ENCODE data around the gene RAB1A. TPM values are rescaled to one million over a fixed set of nuclear protein-coding genes. Genes with fewer than 3 reads are reported as not detected.

The RAB1A gene
- total and polyA plus RNA-seq, 9 of the 15 experiments (the other 6 are each of a cell fraction or from before 2014, with no cell fraction given) = 43.8 to 163 (median 67.7) TPM

- TF ChIP-seq, protein P1, sequence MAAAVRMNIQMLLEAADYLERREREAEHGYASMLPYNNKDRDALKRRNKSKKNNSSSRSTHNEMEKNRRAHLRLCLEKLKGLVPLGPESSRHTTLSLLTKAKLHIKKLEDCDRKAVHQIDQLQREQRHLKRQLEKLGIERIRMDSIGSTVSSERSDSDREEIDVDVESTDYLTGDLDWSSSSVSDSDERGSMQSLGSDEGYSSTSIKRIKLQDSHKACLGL (CRISPR knock-in tag; IDR thresholded peaks at IDR 0.05; ENCODE audit: borderline replicate concordance, poor library complexity, severe bottlenecking) = no peak
- TF ChIP-seq PRMT5 (CRISPR knock-in tag; IDR thresholded peaks at IDR 0.05) (no peak), DMBX1 (CRISPR knock-in tag; IDR thresholded peaks at IDR 0.05; ENCODE audit: borderline replicate concordance) (peak; percentile 65; the same call in 1 of the 2 replicates), ZNF3 (CRISPR knock-in tag; IDR thresholded peaks at IDR 0.05) (no peak), CBX1 (IDR thresholded peaks at IDR 0.05; ENCODE audit: low read depth) (0 out of 2 replicates have a peak, but pooled peaks have one; percentile 8), PURB (CRISPR knock-in tag; IDR thresholded peaks at IDR 0.05; ENCODE audit: low read depth) (no peak), ZNF764 (CRISPR knock-in tag; IDR thresholded peaks at IDR 0.05; ENCODE audit: low read depth) (no peak), RUNX1 (IDR thresholded peaks at IDR 0.05; ENCODE audit: low read depth) (no peak), ATF1 (CRISPR knock-in tag; IDR thresholded peaks at IDR 0.05) (no peak), ATF1 (tag; IDR thresholded peaks at IDR 0.05) (peak; percentile 59), ZNF184 (CRISPR knock-in tag; IDR thresholded peaks at IDR 0.05) (no peak), ZNF76 (CRISPR knock-in tag; IDR thresholded peaks at IDR 0.05; ENCODE audit: borderline replicate concordance) (0 out of 2 replicates have a peak, but pooled peaks have one; percentile 68), ASH1L (IDR thresholded peaks at IDR 0.05; ENCODE audit: borderline replicate concordance, low read depth, partially characterized antibody) (peak; percentile 93), ZNF212 (CRISPR knock-in tag; IDR thresholded peaks at IDR 0.05) (peak; percentile 37; the same call in 1 of the 2 replicates), ZNF644 (tag; IDR thresholded peaks at IDR 0.05; ENCODE audit: low read depth) (no peak), HMG20A (CRISPR knock-in tag; conservative IDR thresholded peaks at IDR 0.05) (no peak), JUN (IDR thresholded peaks at IDR 0.05; ENCODE audit: borderline replicate concordance, low read depth, low read length) (no peak), JUN (CRISPR knock-in tag; IDR thresholded peaks at IDR 0.05; ENCODE audit: borderline replicate concordance) (0 out of 2 replicates have a peak, but pooled peaks have one; percentile 46), CBX5 (IDR thresholded peaks at IDR 0.05; ENCODE audit: borderline replicate concordance, low read depth) (no peak), IRF2 (CRISPR knock-in tag; IDR thresholded peaks at IDR 0.05) (no peak), ADNP (tag; IDR thresholded peaks at IDR 0.05) (no peak), KDM5B (IDR thresholded peaks at IDR 0.05; ENCODE audit: insufficient replicate concordance, low read depth, low read length) (peak; percentile 72), ZNF253 (CRISPR knock-in tag; conservative IDR thresholded peaks at IDR 0.05) (no peak), FOS (IDR thresholded peaks at IDR 0.05; ENCODE audit: extremely low read depth, insufficient read length) (peak; percentile 96), KLF6 (CRISPR knock-in tag; IDR thresholded peaks at IDR 0.05; ENCODE audit: borderline replicate concordance) (no peak), RBFOX2 (IDR thresholded peaks at IDR 0.05; ENCODE audit: low read depth, low read length) (peak; percentile 98)
- TF ChIP-seq, protein P2, sequence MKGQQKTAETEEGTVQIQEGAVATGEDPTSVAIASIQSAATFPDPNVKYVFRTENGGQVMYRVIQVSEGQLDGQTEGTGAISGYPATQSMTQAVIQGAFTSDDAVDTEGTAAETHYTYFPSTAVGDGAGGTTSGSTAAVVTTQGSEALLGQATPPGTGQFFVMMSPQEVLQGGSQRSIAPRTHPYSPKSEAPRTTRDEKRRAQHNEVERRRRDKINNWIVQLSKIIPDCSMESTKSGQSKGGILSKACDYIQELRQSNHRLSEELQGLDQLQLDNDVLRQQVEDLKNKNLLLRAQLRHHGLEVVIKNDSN (CRISPR knock-in tag; IDR thresholded peaks at IDR 0.05) = no peak; the same call in 1 of the 2 replicates
- TF ChIP-seq, protein P3, sequence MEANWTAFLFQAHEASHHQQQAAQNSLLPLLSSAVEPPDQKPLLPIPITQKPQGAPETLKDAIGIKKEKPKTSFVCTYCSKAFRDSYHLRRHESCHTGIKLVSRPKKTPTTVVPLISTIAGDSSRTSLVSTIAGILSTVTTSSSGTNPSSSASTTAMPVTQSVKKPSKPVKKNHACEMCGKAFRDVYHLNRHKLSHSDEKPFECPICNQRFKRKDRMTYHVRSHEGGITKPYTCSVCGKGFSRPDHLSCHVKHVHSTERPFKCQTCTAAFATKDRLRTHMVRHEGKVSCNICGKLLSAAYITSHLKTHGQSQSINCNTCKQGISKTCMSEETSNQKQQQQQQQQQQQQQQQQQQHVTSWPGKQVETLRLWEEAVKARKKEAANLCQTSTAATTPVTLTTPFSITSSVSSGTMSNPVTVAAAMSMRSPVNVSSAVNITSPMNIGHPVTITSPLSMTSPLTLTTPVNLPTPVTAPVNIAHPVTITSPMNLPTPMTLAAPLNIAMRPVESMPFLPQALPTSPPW (CRISPR knock-in tag; IDR thresholded peaks at IDR 0.05) = peak; percentile 75
Measured at GRCh38 chr2:65056215-65057053, 73.5 kb downstream of the RAB1A start, which contains the start of gene CEP68 (continued).

Data from K562 (cell line).